Adrenal gland (tissue), 5 donors: ENCODE measurements around the gene WDR91.

Experiments used
- POLR2A ChIP-seq, 2 donors: fragments of 450-650 bp; IDR thresholded peaks; one replicate each; pipeline ENCODE4 v1.6.1; 2017; ENCODE audit warnings: antibody characterized with exemption in 2 of 2, mild to moderate bottlenecking in 2 of 2, moderate library complexity in 1 of 2
- TF ChIP-seq, protein P1 (sequence below), 6 experiments: fragments of 450-650 bp in 4 of 6; fragments of 200-600 bp in 2 of 6; sonication (generic) in 1 of 6; IDR thresholded peaks; 1 replicate in 5 of 6; 2 replicates in 1 of 6; pipeline versions ENCODE4 v1.5.1 to v1.8.0; 2016 to 2021; ENCODE audit warnings: antibody characterized with exemption in 6 of 6, mild to moderate bottlenecking in 2 of 6, moderate library complexity in 1 of 6
- donor health status: DM: no; HTN: no; CAD: no.

DNA sequence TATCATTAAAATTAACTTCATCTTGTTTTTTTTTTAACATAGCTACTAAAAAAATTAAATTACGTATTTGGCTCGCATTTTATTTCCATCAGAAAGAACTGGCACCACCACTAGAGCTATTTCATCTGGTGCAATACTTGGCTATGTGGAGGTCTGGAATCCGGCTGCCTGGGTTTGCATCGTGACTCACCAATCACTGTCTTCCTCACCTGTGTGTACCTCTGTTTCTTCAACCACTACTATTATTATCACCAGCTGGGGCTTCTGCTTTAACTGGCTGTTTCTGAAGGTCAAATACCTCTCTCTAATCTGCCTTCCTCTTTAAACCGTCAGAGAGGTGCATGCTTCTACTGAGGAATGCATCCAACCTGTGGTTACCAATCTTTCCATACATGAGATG lies 6.5 kb downstream of the WDR91 start:
- TF ChIP-seq, protein P1, sequence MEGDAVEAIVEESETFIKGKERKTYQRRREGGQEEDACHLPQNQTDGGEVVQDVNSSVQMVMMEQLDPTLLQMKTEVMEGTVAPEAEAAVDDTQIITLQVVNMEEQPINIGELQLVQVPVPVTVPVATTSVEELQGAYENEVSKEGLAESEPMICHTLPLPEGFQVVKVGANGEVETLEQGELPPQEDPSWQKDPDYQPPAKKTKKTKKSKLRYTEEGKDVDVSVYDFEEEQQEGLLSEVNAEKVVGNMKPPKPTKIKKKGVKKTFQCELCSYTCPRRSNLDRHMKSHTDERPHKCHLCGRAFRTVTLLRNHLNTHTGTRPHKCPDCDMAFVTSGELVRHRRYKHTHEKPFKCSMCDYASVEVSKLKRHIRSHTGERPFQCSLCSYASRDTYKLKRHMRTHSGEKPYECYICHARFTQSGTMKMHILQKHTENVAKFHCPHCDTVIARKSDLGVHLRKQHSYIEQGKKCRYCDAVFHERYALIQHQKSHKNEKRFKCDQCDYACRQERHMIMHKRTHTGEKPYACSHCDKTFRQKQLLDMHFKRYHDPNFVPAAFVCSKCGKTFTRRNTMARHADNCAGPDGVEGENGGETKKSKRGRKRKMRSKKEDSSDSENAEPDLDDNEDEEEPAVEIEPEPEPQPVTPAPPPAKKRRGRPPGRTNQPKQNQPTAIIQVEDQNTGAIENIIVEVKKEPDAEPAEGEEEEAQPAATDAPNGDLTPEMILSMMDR (IDR thresholded peaks at IDR 0.05) = no peak
- TF ChIP-seq POLR2A (IDR thresholded peaks at IDR 0.05) = no peak
